H1 (cell line): ENCODE results near the gene GDNF.

ENCODE experiments used
- EP300 ChIP-seq, 2 experiments: IDR thresholded peaks; 1 replicate in 1 of 2; 2 replicates in 1 of 2; pipeline ENCODE4 v1.6.1; 2011 to 2012; ENCODE audit warnings: low read depth in 2 of 2, low read length in 2 of 2, mild to moderate bottlenecking in 2 of 2, borderline replicate concordance in 1 of 2, inconsistent platforms in 1 of 2, moderate library complexity in 1 of 2
- TF ChIP-seq, protein P1 (sequence below), 3 experiments: IDR thresholded peaks; 1 replicate in 2 of 3; 2 replicates in 1 of 3; pipeline versions ENCODE4 v1.5.1 to v1.6.1; 2011; ENCODE audit warnings: low read length in 3 of 3, mild to moderate bottlenecking in 3 of 3, inconsistent platforms in 2 of 3, low read depth in 1 of 3, moderate library complexity in 1 of 3; ENCODE audit not compliant: insufficient read depth in 1 of 3; ENCODE audit errors: control extremely low read depth in 1 of 3

DNA sequence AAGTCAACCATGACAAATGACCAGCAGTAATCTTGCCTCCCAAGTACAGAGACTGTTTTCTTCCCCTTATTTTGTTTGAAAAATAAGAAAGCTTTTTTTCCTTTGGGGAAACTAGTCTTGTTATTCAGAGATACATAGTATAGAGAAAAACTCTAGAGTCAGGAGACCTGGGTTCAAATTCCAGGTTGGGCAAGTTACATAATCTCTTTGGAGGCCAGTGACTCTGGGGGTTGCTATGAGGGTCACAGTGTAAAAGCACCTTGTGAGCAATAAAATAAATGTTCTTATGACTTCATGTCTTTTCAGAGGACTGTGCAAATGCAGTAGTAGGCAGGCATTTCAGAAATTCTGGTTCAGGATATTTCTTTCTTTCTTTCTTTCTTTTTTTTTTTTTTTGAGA, 71.5 kb downstream of the GDNF start:
- TF ChIP-seq EP300 (IDR thresholded peaks at IDR 0.05; ENCODE audit: borderline replicate concordance in 1 of 2, low read depth in 2 of 2, low read length in 2 of 2) = no peak
- TF ChIP-seq, protein P1, sequence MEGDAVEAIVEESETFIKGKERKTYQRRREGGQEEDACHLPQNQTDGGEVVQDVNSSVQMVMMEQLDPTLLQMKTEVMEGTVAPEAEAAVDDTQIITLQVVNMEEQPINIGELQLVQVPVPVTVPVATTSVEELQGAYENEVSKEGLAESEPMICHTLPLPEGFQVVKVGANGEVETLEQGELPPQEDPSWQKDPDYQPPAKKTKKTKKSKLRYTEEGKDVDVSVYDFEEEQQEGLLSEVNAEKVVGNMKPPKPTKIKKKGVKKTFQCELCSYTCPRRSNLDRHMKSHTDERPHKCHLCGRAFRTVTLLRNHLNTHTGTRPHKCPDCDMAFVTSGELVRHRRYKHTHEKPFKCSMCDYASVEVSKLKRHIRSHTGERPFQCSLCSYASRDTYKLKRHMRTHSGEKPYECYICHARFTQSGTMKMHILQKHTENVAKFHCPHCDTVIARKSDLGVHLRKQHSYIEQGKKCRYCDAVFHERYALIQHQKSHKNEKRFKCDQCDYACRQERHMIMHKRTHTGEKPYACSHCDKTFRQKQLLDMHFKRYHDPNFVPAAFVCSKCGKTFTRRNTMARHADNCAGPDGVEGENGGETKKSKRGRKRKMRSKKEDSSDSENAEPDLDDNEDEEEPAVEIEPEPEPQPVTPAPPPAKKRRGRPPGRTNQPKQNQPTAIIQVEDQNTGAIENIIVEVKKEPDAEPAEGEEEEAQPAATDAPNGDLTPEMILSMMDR (IDR thresholded peaks at IDR 0.05; ENCODE audit: control extremely low read depth in 1 of 3, insufficient read depth in 1 of 3, low read depth in 1 of 3, low read length in 3 of 3) = no peak
